Nephron (organoid): ENCODE measurements around the gene SLC4A3.
A peak's percentile ranks its signal among the peaks of the same experiment; 100 is the strongest.

ENCODE experiments used
- H3K27ac Mint-ChIP-seq, 3 experiments: 2 replicates each; pipeline ENCODE4 v1.8.0; 2020; ENCODE audit warnings: mixed read lengths in 3 of 3, mild to moderate bottlenecking in 2 of 3, moderate library complexity in 1 of 3
- H3K27me3 Mint-ChIP-seq: 2 replicates; pipeline ENCODE4 v1.8.0; 2021; ENCODE audit warnings: low read depth, mild to moderate bottlenecking, moderate library complexity, mixed read lengths
- H3K36me3 Mint-ChIP-seq: 2 replicates; pipeline ENCODE4 v1.8.0; 2020; ENCODE audit warnings: low read depth, mixed read lengths
- H3K4me1 Mint-ChIP-seq: 2 replicates; pipeline ENCODE4 v1.8.0; 2020; ENCODE audit warnings: mixed read lengths
- H3K4me3 Mint-ChIP-seq, 3 experiments: 2 replicates each; pipeline ENCODE4 v1.8.0; 2020; ENCODE audit warnings: mild to moderate bottlenecking in 3 of 3, mixed read lengths in 3 of 3, moderate library complexity in 2 of 3
- H3K9me3 Mint-ChIP-seq: 2 replicates; pipeline ENCODE4 v1.8.0; 2020; ENCODE audit warnings: mixed read lengths
- CTCF ChIP-seq, 3 experiments: fragments of 200-600 bp; sonication (generic); IDR thresholded peaks; one replicate each; pipeline ENCODE4 v1.5.0; 2021; ENCODE audit warnings: antibody characterized with exemption in 3 of 3; ENCODE audit not compliant: unreplicated experiment in 3 of 3

SLC4A3 gene

GRCh38 chr2:219632760-219633105 lies 5.3 kb downstream of the SLC4A3 start:
- Mint-ChIP-seq H3K27ac (no peak overlapping the region), H3K4me1 (no peaks in the 10 kb centered on the region), H3K9me3 (no peaks in the 10 kb centered on the region), H3K36me3 (peaks cover 11% of the 10 kb centered on the region), H3K4me3 (no peak overlapping the region), H3K27me3 (peaks cover 3% of the 10 kb centered on the region)
- TF ChIP-seq CTCF (IDR thresholded peaks at IDR 0.05; ENCODE audit: unreplicated experiment in 3 of 3), result no peak

GRCh38 chr2:219633276-219634065 lies 6.0 kb downstream of the SLC4A3 start:
- H3K27ac Mint-ChIP-seq, result no peak overlapping the region
- peaks cover 3% of the 10 kb centered on the region for H3K27me3 Mint-ChIP-seq
- peaks cover 11% of the 10 kb centered on the region for H3K36me3 Mint-ChIP-seq
- TF ChIP-seq CTCF (IDR thresholded peaks at IDR 0.05; ENCODE audit: unreplicated experiment in 3 of 3), result no peak
- H3K4me1 Mint-ChIP-seq, result no peaks in the 10 kb centered on the region
- H3K4me3 Mint-ChIP-seq, result no peak overlapping the region
- H3K9me3 Mint-ChIP-seq, result no peaks in the 10 kb centered on the region

GRCh38 chr2:219634171-219634940 lies 6.9 kb downstream of the SLC4A3 start:
- no peak for TF ChIP-seq CTCF (IDR thresholded peaks at IDR 0.05; ENCODE audit: unreplicated experiment in 3 of 3)
- peak overlapping the region in 1 of 3 experiments; percentile 1 for H3K4me3 Mint-ChIP-seq
- H3K36me3 Mint-ChIP-seq, result peaks cover 11% of the 10 kb centered on the region
- H3K27me3 Mint-ChIP-seq, result peaks cover 3% of the 10 kb centered on the region
- no peaks in the 10 kb centered on the region for H3K4me1 Mint-ChIP-seq
- no peaks in the 10 kb centered on the region for H3K9me3 Mint-ChIP-seq
- no peak overlapping the region for H3K27ac Mint-ChIP-seq

GRCh38 chr2:219634951-219635751 lies 7.7 kb downstream of the SLC4A3 start:
- H3K4me1 Mint-ChIP-seq, result no peaks in the 10 kb centered on the region
- peaks cover 11% of the 10 kb centered on the region for H3K36me3 Mint-ChIP-seq
- no peak overlapping the region for H3K4me3 Mint-ChIP-seq
- H3K9me3 Mint-ChIP-seq, result no peaks in the 10 kb centered on the region
- H3K27me3 Mint-ChIP-seq, result peaks cover 3% of the 10 kb centered on the region
- H3K27ac Mint-ChIP-seq, result no peak overlapping the region
- TF ChIP-seq CTCF (IDR thresholded peaks at IDR 0.05; ENCODE audit: unreplicated experiment in 3 of 3), result no peak

GRCh38 chr2:219636144-219636915 lies 8.9 kb downstream of the SLC4A3 start:
- peaks cover 11% of the 10 kb centered on the region for H3K36me3 Mint-ChIP-seq
- H3K9me3 Mint-ChIP-seq, result no peaks in the 10 kb centered on the region
- H3K4me1 Mint-ChIP-seq, result no peaks in the 10 kb centered on the region
- no peak for TF ChIP-seq CTCF (IDR thresholded peaks at IDR 0.05; ENCODE audit: unreplicated experiment in 3 of 3)
- peaks cover 3% of the 10 kb centered on the region for H3K27me3 Mint-ChIP-seq
- H3K4me3 Mint-ChIP-seq, result no peak overlapping the region
- H3K27ac Mint-ChIP-seq, result no peak overlapping the region
